A549 (cell line): ENCODE data around the gene SETD3. TPM values are rescaled to one million over a fixed set of nuclear protein-coding genes. Genes with fewer than 3 reads are reported as not detected.

Experiments
- ATAC-seq, 2 experiments: fragments of 200-7000 bp in 1 of 2; fragments of >200 bp in 1 of 2; cut with Nextera tagmentation in 1 of 2; cut with Tn5 transposase in 1 of 2; 3 replicates each; pipeline versions ENCODE4 v1.8.0 to v1.9.1; 2018 to 2020; ENCODE audit warnings: mild to moderate bottlenecking in 1 of 2, moderate library complexity in 1 of 2
- CTCF ChIA-PET: fragments of 300-600 bp; sonication (Branson Sonifier 250); formaldehyde crosslinking; extraction: SDS; loops from one replicate; lab custom pipeline; 2021; ENCODE audit warnings: antibody characterized with exemption, inconsistent platforms; lab: Yijun Ruan, JAX
- POLR2A ChIA-PET: fragments of 350-600 bp; formaldehyde crosslinking; extraction: SDS; loops from one replicate; lab custom pipeline; 2021; ENCODE audit warnings: antibody characterized with exemption, inconsistent platforms; lab: Yijun Ruan, JAX
- DNase-seq, 2 experiments: peaks; one replicate each; pipeline versions ENCODE4 v3.0.0 to v3.0.0-alpha.2; 2011 to 2016; ENCODE audit warnings: low read depth in 1 of 2, low spot score in 1 of 2
- FAIRE-seq: peaks from 2 replicates; lab custom pipeline; 2011; peaks lifted over from hg19 to GRCh38; lab: Jason Lieb, UNC
- H3K27ac ChIP-seq, 2 experiments: fragments of >200 bp; sonication (Bioruptor Twin); formaldehyde crosslinking; 3 replicates each; pipeline ENCODE4 v1.5.1; 2016 to 2017
- H3K4me1 ChIP-seq: fragments of >200 bp; sonication (Bioruptor Twin); formaldehyde crosslinking; 3 replicates; pipeline ENCODE4 v1.6.1; 2016
- H3K4me2 ChIP-seq: fragments of >200 bp; sonication (Bioruptor Twin); formaldehyde crosslinking; 3 replicates; pipeline ENCODE4 v1.6.1; 2016
- H3K4me3 ChIP-seq: fragments of >200 bp; sonication (Bioruptor Twin); formaldehyde crosslinking; 3 replicates; pipeline ENCODE4 v1.5.1; 2016
- H3K9me3 ChIP-seq: fragments of >200 bp; sonication (Bioruptor Twin); formaldehyde crosslinking; 3 replicates; pipeline ENCODE4 v1.6.1; 2016
- CBX2 ChIP-seq: fragments of 200-600 bp; sonication (generic); IDR thresholded peaks from 2 replicates; pipeline ENCODE4 v1.6.1; 2016; ENCODE audit warnings: low read depth, mild to moderate bottlenecking, borderline replicate concordance
- CBX8 ChIP-seq: fragments of 200-600 bp; sonication (generic); IDR thresholded peaks from 2 replicates; pipeline ENCODE4 v1.6.1; 2016
- CHD2 ChIP-seq: fragments of 150-350 bp; IDR thresholded peaks from 2 replicates; pipeline ENCODE4 v1.6.1; 2014; ENCODE audit warnings: low read length; ENCODE audit not compliant: partially characterized antibody
- CHD4 ChIP-seq: fragments of 200-600 bp; sonication (generic); IDR thresholded peaks from 2 replicates; pipeline ENCODE4 v1.6.1; 2016; ENCODE audit warnings: antibody characterized with exemption, mild to moderate bottlenecking, borderline replicate concordance
- EHF ChIP-seq: fragments of 250-450 bp; sonication (Bioruptor Pico); IDR thresholded peaks from 2 replicates; pipeline ENCODE4 v1.5.0; 2020; ENCODE audit warnings: mild to moderate bottlenecking
- EHMT2 ChIP-seq: fragments of 200-600 bp; sonication (generic); IDR thresholded peaks from 2 replicates; pipeline ENCODE4 v1.6.1; 2016; ENCODE audit warnings: antibody characterized with exemption, low read depth, mild to moderate bottlenecking, moderate library complexity
- FOSL2 ChIP-seq, 2 experiments: fragments of 450-650 bp in 1 of 2; fragments of >200 bp in 1 of 2; sonication (Bioruptor Twin) in 1 of 2; formaldehyde crosslinking; IDR thresholded peaks; 2 replicates each; pipeline versions ENCODE4 v1.5.0 to v1.6.1; 2016 to 2020; ENCODE audit warnings: mild to moderate bottlenecking in 1 of 2, moderate library complexity in 1 of 2
- FOXS1 ChIP-seq: fragments of 250-450 bp; sonication (Bioruptor Pico); IDR thresholded peaks from 2 replicates; pipeline ENCODE4 v1.5.0; 2020; ENCODE audit warnings: mild to moderate bottlenecking, moderate library complexity
- GATA3 ChIP-seq: IDR thresholded peaks from 2 replicates; pipeline ENCODE4 v1.6.1; 2012; ENCODE audit warnings: borderline replicate concordance
- HEYL ChIP-seq: fragments of 250-450 bp; sonication (Bioruptor Pico); IDR thresholded peaks from 2 replicates; pipeline ENCODE4 v1.8.0; 2021; ENCODE audit warnings: mild to moderate bottlenecking, moderate library complexity
- HOXA7 ChIP-seq: fragments of 250-450 bp; sonication (Bioruptor Pico); IDR thresholded peaks from 2 replicates; pipeline ENCODE4 v1.5.0; 2020; ENCODE audit warnings: mild to moderate bottlenecking, moderate library complexity
- HOXB13 ChIP-seq: fragments of 250-450 bp; sonication (Bioruptor Pico); IDR thresholded peaks from 2 replicates; pipeline ENCODE4 v1.5.0; 2020; ENCODE audit warnings: low read depth, mild to moderate bottlenecking, moderate library complexity
- HOXB5 ChIP-seq: fragments of 250-450 bp; sonication (Bioruptor Pico); IDR thresholded peaks from 2 replicates; pipeline ENCODE4 v1.5.0; 2020; ENCODE audit warnings: mild to moderate bottlenecking, moderate library complexity
- KDM5A ChIP-seq: fragments of 200-600 bp; sonication (generic); IDR thresholded peaks from 2 replicates; pipeline ENCODE4 v1.6.1; 2016; ENCODE audit warnings: antibody characterized with exemption, mild to moderate bottlenecking
- MYC ChIP-seq: IDR thresholded peaks from 2 replicates; pipeline ENCODE4 v1.6.1; 2012; ENCODE audit warnings: mild to moderate bottlenecking, inconsistent platforms, low read length, improper control_type of control experiment, borderline replicate concordance
- NPAS2 ChIP-seq: fragments of 250-450 bp; sonication (Bioruptor Pico); IDR thresholded peaks from 2 replicates; pipeline ENCODE4 v1.8.0; 2022; ENCODE audit warnings: mild to moderate bottlenecking, moderate library complexity, borderline replicate concordance
- POLR2AphosphoS2 ChIP-seq: conservative IDR thresholded peaks from 2 replicates; pipeline ENCODE4 v1.6.1; 2012; ENCODE audit warnings: low read length, improper control_type of control experiment, inconsistent platforms
- RARB ChIP-seq: fragments of 250-450 bp; sonication (Bioruptor Pico); IDR thresholded peaks from 2 replicates; pipeline ENCODE4 v1.8.0; 2021; ENCODE audit warnings: mild to moderate bottlenecking, moderate library complexity
- RCOR1 ChIP-seq: fragments of 150-350 bp; IDR thresholded peaks from 2 replicates; pipeline ENCODE4 v1.6.1; 2014; ENCODE audit warnings: antibody characterized with exemption, low read length, low read depth
- RFX5 ChIP-seq: fragments of 450-650 bp; IDR thresholded peaks from 2 replicates; pipeline ENCODE4 v1.7.1; 2014; ENCODE audit warnings: antibody characterized with exemption, mild to moderate bottlenecking, moderate library complexity
- RNF2 ChIP-seq: fragments of 200-600 bp; sonication (generic); IDR thresholded peaks from 2 replicates; pipeline ENCODE4 v1.6.1; 2016; ENCODE audit warnings: low read depth, mild to moderate bottlenecking, antibody characterized with exemption, moderate library complexity, borderline replicate concordance
- SMC3 ChIP-seq: fragments of >200 bp; sonication (Bioruptor Twin); formaldehyde crosslinking; IDR thresholded peaks from 3 replicates; pipeline ENCODE4 v1.6.1; 2018; ENCODE audit warnings: inconsistent platforms
- TFCP2L1 ChIP-seq: fragments of 250-450 bp; sonication (Bioruptor Pico); IDR thresholded peaks from 2 replicates; pipeline ENCODE4 v1.5.0; 2021; ENCODE audit warnings: mild to moderate bottlenecking
- TP53 ChIP-seq: fragments of 250-450 bp; sonication (Bioruptor Pico); IDR thresholded peaks from 2 replicates; pipeline ENCODE4 v1.5.0; 2021; ENCODE audit warnings: mild to moderate bottlenecking, moderate library complexity
- ZSCAN20 ChIP-seq: fragments of 250-450 bp; sonication (Bioruptor Pico); IDR thresholded peaks from 2 replicates; pipeline ENCODE4 v1.8.0; 2022; ENCODE audit warnings: mild to moderate bottlenecking, moderate library complexity
- WGBS: methylation state at CpG from one replicate; pipeline ENCODE4 v1.1.6; 2017; ENCODE audit errors: missing lambda C conversion rate; 5-methylcytosine and 5-hydroxymethylcytosine counted together
- polyA plus RNA-seq, 4 experiments: library from polyadenylated mRNA; depleted of rRNA in 3 of 4; stranded (reverse); fragments of >200 nt; fragmentation: RNase III in 1 of 4; extraction: RNeasy Plus Mini Kit Qiagen cat#74134 plus additional on column Dnase treatment in 1 of 4; gene quantifications; 2 replicates in 3 of 4; 3 replicates in 1 of 4; pipeline ENCODE4 v1.2.3, GENCODE V29; 2011 to 2017
- TF ChIP-seq, protein P1 (sequence below): fragments of >200 bp; sonication (Bioruptor Twin); formaldehyde crosslinking; IDR thresholded peaks from 2 replicates; pipeline ENCODE4 v1.6.1; 2016
- TF ChIP-seq, protein P2 (sequence below): fragments of >200 bp; sonication (Bioruptor Twin); formaldehyde crosslinking; IDR thresholded peaks from 3 replicates; pipeline ENCODE4 v1.6.1; 2016
- TF ChIP-seq, protein P3 (sequence below): fragments of 450-650 bp; IDR thresholded peaks from 2 replicates; pipeline ENCODE4 v1.6.1; 2014; ENCODE audit warnings: antibody characterized with exemption
- TF ChIP-seq, protein P4 (sequence below): IDR thresholded peaks from 2 replicates; pipeline ENCODE4 v1.6.1; 2012

SETD3 gene
- polyA plus RNA-seq, 2 of the 4 experiments (the other 2 are of a cell fraction), result 43.1 to 59.7 TPM

DNA sequence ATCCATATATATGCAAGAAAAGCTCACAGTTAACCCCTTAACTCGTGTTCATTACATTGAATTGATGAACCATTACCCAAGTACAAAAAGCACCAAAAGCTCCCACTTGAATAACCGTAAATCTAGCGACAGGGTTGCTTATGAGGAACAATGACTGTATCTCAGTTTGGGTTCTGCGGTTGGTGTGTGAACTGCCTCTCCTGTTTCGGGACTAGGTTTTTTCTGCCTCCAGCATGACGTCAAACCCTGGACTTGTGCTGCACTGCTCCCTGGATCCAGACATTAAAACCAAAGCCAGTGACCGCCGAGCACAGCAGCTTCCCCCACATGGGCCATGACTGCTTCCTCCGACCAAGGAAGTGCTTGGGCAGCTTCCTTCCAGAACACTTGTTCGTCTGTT lies 77.7 kb downstream of the SETD3 start:
- H3K27ac ChIP-seq, result no peak overlapping the region
- 95% methylated on average over 10 of the region's 10 CpGs for WGBS
- TF ChIP-seq CBX2 (no peak), EHMT2 (no peak), MYC (no peak), SMC3 (no peak), CBX8 (no peak)
- TF ChIP-seq, protein P1, sequence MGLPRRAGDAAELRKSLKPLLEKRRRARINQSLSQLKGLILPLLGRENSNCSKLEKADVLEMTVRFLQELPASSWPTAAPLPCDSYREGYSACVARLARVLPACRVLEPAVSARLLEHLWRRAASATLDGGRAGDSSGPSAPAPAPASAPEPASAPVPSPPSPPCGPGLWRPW, result no peak
- TF ChIP-seq, protein P2, sequence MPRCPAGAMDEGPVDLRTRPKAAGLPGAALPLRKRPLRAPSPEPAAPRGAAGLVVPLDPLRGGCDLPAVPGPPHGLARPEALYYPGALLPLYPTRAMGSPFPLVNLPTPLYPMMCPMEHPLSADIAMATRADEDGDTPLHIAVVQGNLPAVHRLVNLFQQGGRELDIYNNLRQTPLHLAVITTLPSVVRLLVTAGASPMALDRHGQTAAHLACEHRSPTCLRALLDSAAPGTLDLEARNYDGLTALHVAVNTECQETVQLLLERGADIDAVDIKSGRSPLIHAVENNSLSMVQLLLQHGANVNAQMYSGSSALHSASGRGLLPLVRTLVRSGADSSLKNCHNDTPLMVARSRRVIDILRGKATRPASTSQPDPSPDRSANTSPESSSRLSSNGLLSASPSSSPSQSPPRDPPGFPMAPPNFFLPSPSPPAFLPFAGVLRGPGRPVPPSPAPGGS, result no peak
- TF ChIP-seq, all 56 proteins: peak for 0
- no peaks in the 10 kb centered on the region for H3K9me3 ChIP-seq
- no peaks in the 10 kb centered on the region for H3K4me1 ChIP-seq
- ATAC-seq (no peak), DNase-seq (no peak), FAIRE-seq (no peak)
- H3K4me3 ChIP-seq, result no peak overlapping the region
- no peak overlapping the region for H3K4me2 ChIP-seq
- CTCF ChIA-PET, result interaction anchor here (0.5 to 9.4 kb wide), 6 partner anchors 9 to 83 kb away, joined by 3 to 75 read pairs (median 11); no protein-coding TSS in a partner anchor
- POLR2A ChIA-PET, result no interaction called here

DNA sequence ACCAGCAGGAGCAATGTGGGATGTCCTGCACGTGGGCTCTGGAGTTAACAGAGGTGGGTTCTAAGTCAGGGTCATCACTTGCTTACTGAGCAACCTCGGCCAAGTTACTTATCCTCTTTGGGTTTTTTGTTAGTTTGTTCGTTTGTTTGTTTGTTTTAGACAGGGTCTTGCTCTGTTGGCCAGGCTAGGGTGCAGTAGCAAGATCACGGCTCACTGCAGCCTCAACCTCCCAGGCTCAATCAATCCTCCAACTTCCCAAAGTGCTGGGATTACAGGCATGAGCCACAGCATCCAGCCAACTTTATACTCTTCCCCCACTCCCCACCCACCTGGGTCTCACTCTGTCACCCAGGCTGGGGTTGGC lies 78.4 kb downstream of the SETD3 start:
- no peaks in the 10 kb centered on the region for H3K9me3 ChIP-seq
- ChIA-PET CTCF (interaction anchor here (1.0 to 9.4 kb wide), 4 partner anchors 9 to 13 kb away, joined by 3 to 75 read pairs (median 26); no protein-coding TSS in a partner anchor), POLR2A (no interaction called here)
- TF ChIP-seq RFX5 (no peak), MYC (no peak), HOXB5 (CRISPR knock-in tag) (no peak), FOSL2 (IDR thresholded peaks at IDR 0.05) (no peak), FOSL2 (CRISPR knock-in tag; IDR thresholded peaks at IDR 0.05) (no peak), SMC3 (no peak), KDM5A (no peak), HOXB13 (CRISPR knock-in tag) (no peak), HEYL (no peak), RARB (CRISPR knock-in tag) (no peak), RNF2 (no peak), GATA3 (no peak), NPAS2 (CRISPR knock-in tag) (no peak), POLR2AphosphoS2 (no peak), FOXS1 (CRISPR knock-in tag) (no peak)
- TF ChIP-seq, all 56 proteins: peak for 0
- no peak for DNase-seq
- FAIRE-seq, result no peak
- Histone ChIP-seq H3K4me3 (no peak overlapping the region), H3K4me1 (no peaks in the 10 kb centered on the region), H3K4me2 (no peak overlapping the region), H3K27ac (no peak overlapping the region)
- 84% methylated on average over 4 of the region's 4 CpGs for WGBS
- ATAC-seq, result no peak

DNA sequence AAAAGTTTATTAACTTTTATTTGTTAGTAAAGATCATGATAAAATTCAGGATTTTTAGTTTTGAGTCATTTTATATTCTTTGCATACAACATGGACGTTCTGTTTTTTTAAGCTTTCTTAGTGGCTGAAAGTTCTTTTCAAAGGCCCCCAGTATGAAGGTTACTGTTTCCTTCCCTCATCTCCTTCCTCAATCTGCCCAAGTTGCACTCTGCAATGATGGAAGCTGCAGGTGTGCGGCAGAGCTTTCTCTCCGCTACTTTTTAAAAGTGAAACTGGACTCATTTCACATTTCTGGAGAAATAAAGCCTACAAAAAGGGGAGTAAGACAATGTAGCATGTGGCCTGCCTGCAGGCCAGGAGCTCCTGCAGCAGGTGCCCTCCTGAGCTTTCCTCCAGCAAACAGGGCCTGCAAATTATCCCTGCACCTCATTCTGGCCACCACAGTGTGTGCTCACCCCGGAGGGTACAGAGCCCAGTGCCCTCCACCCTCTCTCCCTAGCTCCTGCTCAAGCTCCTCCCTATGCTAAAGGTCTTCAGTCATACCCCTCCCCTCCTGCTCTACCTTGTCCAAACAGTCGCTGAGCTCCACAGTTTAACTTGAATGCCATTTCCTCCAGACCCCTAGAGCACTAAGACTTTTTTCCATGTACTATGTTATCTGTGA lies 78.9 kb downstream of the SETD3 start:
- H3K4me2 ChIP-seq, result no peak overlapping the region
- no peaks in the 10 kb centered on the region for H3K9me3 ChIP-seq
- H3K4me1 ChIP-seq, result no peaks in the 10 kb centered on the region
- ATAC-seq (no peak), DNase-seq (no peak), FAIRE-seq (no peak)
- 87% methylated on average over 5 of the region's 5 CpGs for WGBS
- H3K4me3 ChIP-seq, result no peak overlapping the region
- CTCF ChIA-PET, result interaction anchor here (0.6 to 9.4 kb wide), 6 partner anchors 9 to 179 kb away, joined by 3 to 75 read pairs (median 11); no protein-coding TSS in a partner anchor
- POLR2A ChIA-PET, result no interaction called here
- H3K27ac ChIP-seq, result no peak overlapping the region
- no peak for TF ChIP-seq EHF (CRISPR knock-in tag)
- TF ChIP-seq, protein P2, result no peak
- TF ChIP-seq RCOR1, result no peak
- no peak for TF ChIP-seq CBX8
- no peak for TF ChIP-seq ZSCAN20 (CRISPR knock-in tag)
- TF ChIP-seq GATA3, result no peak
- no peak for TF ChIP-seq TP53 (CRISPR knock-in tag)
- TF ChIP-seq CBX2, result no peak
- no peak for TF ChIP-seq HOXA7 (CRISPR knock-in tag)
- no peak for TF ChIP-seq CHD2
- TF ChIP-seq FOXS1 (CRISPR knock-in tag), result no peak
- no peak for TF ChIP-seq CHD4
- TF ChIP-seq, protein P3, sequence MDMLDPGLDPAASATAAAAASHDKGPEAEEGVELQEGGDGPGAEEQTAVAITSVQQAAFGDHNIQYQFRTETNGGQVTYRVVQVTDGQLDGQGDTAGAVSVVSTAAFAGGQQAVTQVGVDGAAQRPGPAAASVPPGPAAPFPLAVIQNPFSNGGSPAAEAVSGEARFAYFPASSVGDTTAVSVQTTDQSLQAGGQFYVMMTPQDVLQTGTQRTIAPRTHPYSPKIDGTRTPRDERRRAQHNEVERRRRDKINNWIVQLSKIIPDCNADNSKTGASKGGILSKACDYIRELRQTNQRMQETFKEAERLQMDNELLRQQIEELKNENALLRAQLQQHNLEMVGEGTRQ, result no peak
- TF ChIP-seq, protein P4, sequence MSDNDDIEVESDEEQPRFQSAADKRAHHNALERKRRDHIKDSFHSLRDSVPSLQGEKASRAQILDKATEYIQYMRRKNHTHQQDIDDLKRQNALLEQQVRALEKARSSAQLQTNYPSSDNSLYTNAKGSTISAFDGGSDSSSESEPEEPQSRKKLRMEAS, result no peak
- TF ChIP-seq TFCP2L1 (CRISPR knock-in tag), result no peak
- TF ChIP-seq FOSL2 (IDR thresholded peaks at IDR 0.05), result no peak
- TF ChIP-seq FOSL2 (CRISPR knock-in tag; IDR thresholded peaks at IDR 0.05), result no peak
